GM12873 (cell line): Measurements from ENCODE around the gene NCAPD3.

Source experiments
- TF ChIP-seq, protein P1 (sequence below): IDR thresholded peaks from 2 replicates; pipeline ENCODE4 v1.5.1; 2012; ENCODE audit warnings: low read depth, mild to moderate bottlenecking, moderate library complexity, low read length, control low read depth; ENCODE audit not compliant: insufficient read depth; ENCODE audit errors: missing control alignments

The NCAPD3 gene

DNA sequence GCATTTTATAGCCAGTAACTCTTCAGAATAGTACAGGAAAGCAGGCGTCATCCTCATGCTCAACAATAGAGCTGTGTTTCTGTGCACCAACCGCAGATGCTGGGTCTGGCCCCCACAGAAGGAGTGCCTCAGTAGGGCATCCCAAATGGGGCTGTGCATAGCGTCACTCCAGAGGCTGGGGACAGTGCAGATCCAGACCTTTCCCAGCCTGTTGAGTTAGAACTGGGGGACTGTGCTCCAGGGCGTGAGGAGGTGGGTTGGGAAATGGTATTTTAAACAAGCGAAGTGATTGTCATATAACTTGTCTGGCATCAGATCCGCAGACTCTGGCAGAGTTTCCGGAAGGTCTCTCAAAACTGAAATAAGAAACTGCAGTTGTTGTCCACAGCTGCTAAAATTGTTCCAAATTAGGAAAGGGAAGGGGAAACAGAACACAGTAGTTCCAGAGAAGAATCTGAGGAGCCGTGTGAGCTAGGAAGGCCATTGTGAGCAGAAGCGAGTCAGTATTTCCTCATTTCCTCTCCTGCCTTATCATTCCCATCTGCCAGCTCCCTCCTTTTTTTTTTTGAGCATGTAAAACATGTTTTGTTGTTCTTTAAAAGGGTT lies 102.7 kb downstream of the NCAPD3 start:
- TF ChIP-seq, protein P1, sequence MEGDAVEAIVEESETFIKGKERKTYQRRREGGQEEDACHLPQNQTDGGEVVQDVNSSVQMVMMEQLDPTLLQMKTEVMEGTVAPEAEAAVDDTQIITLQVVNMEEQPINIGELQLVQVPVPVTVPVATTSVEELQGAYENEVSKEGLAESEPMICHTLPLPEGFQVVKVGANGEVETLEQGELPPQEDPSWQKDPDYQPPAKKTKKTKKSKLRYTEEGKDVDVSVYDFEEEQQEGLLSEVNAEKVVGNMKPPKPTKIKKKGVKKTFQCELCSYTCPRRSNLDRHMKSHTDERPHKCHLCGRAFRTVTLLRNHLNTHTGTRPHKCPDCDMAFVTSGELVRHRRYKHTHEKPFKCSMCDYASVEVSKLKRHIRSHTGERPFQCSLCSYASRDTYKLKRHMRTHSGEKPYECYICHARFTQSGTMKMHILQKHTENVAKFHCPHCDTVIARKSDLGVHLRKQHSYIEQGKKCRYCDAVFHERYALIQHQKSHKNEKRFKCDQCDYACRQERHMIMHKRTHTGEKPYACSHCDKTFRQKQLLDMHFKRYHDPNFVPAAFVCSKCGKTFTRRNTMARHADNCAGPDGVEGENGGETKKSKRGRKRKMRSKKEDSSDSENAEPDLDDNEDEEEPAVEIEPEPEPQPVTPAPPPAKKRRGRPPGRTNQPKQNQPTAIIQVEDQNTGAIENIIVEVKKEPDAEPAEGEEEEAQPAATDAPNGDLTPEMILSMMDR: no peak

DNA sequence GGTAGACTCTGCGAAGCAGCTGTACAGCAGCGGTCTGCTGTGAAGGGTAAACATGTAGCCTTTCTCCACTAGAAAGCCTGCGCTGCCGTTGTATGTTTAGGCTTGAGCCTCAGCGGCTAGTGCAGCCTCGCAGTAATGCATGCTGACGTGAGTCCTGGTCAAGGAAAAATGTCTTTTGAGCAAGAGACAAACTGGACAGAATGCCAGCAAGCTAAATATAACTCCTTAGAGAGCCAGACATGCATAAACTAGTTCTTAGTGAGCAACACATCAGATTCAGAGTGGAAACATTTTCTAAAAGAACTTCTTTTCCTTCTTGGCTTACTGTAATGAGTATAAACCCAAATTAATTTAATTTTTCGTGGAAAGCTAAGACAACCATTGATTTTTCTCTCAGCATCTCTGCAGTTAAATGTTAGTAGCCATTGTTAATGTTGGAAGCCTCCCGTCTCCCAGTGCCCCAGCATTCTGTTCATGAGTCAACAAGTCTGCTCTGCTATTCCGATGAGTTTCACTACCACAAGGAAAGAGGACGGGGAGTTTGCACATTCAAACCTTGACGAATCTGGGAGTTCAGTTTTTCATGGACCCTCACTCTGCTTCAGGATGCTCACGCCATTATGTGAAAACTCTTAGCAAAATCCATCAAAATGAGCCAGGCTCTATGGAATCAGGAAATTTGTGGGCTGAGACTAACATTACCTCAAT lies 103.5 kb downstream of the NCAPD3 start:
- TF ChIP-seq, protein P1: no peak

DNA sequence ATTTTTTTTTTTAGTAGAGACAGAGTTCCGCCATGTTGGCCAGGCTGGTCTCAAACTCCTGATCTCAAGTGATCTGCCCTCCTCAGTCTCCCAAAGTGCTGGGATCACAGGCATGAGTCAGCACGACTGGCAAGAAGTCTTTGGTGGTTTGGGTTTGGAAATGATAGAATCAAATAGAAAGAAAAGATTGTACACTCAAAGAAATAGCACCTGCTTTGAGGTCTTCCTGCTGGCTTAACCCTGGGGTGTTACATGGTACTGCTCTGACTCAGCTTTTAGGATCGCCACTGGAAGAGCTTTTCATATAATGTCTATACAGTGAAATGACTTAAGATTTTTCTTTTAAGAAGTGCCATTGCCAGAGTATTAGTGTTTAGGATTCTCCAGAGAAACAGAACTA lies 104.7 kb downstream of the NCAPD3 start:
- TF ChIP-seq, protein P1: no peak

DNA sequence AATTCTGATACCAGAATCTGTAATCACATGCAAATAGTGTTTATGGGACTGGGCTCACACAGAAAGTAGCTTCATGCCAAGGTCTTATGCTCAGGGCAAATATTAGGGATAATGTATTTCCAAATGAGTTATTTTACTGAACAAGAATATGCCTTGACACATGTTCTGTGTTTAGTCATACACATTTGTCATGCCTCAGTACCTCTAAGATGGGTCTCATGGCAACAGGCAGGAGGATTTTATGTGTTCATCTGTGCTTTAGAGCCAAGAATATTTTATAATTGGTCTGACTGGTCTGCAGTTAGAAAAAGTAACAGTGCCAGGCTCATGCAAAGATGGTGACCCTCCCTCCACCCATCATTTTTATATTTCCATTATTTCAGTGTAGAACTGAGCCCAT lies 105.8 kb downstream of the NCAPD3 start:
- TF ChIP-seq, protein P1: no peak

DNA sequence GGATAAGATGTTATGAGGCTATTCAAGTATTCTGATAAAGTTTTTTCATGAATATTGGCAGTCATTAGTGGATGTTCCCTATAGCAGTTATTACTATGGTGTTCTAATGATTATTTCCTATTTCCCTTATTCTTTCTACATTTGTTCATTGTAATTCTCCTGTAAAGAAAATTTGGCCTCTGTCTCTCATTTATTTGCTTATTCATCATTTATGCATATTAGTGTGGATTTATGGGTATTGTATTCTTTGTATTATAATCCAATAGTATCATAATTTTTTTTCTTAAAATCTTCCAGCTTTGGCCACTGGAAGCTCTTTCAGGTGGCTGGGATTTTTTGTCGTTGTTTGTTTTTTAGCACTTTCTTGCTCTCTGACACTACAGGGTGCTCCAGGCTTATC lies 107.6 kb downstream of the NCAPD3 start:
- TF ChIP-seq, protein P1: no peak

DNA sequence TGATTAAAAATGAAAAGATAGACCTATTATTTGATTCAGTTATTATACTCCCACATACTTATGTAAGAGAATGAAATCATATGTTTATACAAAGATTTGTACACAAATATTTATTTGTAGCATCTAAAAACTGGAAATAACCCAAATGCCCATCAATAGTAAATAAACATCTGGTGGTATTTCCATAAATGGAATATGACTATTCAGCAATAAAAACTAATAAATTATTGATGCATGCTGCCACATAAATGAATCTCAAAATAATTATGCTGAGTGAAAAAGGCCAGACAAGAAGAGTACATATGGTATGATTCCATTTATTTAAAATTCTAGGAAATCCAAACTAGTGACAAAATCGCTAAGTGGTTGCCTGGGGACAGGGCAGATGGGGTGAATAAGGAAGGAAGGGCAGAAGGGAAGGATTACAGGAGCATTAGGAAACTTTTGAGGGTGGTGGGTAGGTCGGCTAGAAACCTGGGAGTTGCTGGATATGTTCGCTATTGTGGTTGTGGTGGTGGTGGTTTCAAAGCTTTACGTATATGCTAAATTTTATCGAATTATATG lies 113.4 kb downstream of the NCAPD3 start:
- TF ChIP-seq, protein P1: no peak
